SU-DHL-6 (cell line): ENCODE results near the gene ST6GALNAC4.

Experiments used
- EZH2phosphoT487 ChIP-seq: fragments of 200-600 bp; sonication (generic), shearing (Covaris generic); conservative IDR thresholded peaks from 2 replicates; pipeline ENCODE4 v1.6.1; 2018; ENCODE audit warnings: mild to moderate bottlenecking, antibody characterized with exemption, low read length, moderate library complexity, mixed read lengths
- TF ChIP-seq, protein P1 (sequence below): fragments of 200-600 bp; sonication (generic); IDR thresholded peaks from one replicate; pipeline ENCODE4 v1.5.1; 2017; ENCODE audit warnings: antibody characterized with exemption, mild to moderate bottlenecking, low read length, moderate library complexity; ENCODE audit not compliant: insufficient read depth, poor library complexity, severe bottlenecking

DNA sequence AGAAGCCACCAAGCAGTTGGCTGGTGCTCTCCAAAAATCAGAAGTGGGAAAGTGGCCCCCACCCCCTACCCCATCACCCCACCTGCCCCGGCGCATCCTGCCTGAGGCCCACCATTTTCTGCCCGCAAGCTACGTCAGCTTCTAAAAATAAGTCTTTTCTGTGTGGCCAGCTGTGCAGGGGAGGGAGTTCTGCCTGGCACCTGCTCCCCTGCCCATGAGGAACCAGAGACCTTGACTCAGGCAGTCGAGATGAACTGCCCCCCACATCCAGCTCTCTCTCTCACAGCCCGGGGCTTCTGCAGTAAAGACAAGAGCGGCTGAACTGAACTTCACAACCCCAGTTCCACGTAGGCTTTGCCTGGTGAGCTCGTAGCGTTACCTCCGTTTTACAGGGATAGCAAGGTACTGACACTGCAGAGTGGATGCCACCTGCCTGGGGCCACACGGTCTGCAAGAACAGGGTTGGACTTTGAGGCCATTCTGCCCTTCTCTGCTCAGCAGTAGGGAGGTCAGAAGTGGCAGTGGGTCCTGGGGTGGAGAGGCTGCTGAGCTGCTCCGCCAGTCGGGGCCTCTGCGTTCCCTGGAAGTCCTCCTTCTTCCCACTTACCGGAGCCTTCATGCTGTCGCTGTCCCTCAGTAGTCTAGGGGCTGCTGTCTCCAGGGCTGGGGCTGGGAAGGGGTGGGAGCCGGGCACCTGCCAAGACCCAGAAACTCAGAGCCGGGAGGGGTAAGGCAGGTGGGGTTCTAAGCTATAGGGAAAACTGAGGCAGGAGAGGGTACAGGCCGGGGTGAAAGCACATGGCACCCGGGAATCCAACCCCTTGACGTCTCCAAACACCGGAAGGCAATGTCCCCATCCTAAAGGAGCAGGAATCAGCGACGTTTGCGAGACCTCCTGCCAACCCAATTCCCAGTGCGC is 781 bp downstream of the ST6GALNAC4 start:
- TF ChIP-seq, protein P1, sequence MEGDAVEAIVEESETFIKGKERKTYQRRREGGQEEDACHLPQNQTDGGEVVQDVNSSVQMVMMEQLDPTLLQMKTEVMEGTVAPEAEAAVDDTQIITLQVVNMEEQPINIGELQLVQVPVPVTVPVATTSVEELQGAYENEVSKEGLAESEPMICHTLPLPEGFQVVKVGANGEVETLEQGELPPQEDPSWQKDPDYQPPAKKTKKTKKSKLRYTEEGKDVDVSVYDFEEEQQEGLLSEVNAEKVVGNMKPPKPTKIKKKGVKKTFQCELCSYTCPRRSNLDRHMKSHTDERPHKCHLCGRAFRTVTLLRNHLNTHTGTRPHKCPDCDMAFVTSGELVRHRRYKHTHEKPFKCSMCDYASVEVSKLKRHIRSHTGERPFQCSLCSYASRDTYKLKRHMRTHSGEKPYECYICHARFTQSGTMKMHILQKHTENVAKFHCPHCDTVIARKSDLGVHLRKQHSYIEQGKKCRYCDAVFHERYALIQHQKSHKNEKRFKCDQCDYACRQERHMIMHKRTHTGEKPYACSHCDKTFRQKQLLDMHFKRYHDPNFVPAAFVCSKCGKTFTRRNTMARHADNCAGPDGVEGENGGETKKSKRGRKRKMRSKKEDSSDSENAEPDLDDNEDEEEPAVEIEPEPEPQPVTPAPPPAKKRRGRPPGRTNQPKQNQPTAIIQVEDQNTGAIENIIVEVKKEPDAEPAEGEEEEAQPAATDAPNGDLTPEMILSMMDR: no peak
- no peak for TF ChIP-seq EZH2phosphoT487
